Type B pancreatic cell (in vitro differentiated cells): ENCODE data around the gene GABRB1. TPM values are rescaled to one million over a fixed set of nuclear protein-coding genes. Genes with fewer than 3 reads are reported as not detected.

Experiments
- DNase-seq: peaks from one replicate; pipeline ENCODE4 v3.0.0; 2021; ENCODE audit warnings: mixed read lengths; ENCODE audit not compliant: unreplicated experiment; ENCODE audit errors: extremely low spot score
- H3K27ac Mint-ChIP-seq: 2 replicates; pipeline ENCODE4 v1.8.0; 2021; ENCODE audit warnings: mild to moderate bottlenecking, mixed read lengths
- H3K27me3 Mint-ChIP-seq: 2 replicates; pipeline ENCODE4 v1.8.0; 2021; ENCODE audit warnings: mixed read lengths
- H3K36me3 Mint-ChIP-seq: 2 replicates; pipeline ENCODE4 v1.8.0; 2021; ENCODE audit warnings: mixed read lengths
- H3K4me1 Mint-ChIP-seq: one replicate; pipeline ENCODE4 v1.8.0; 2021; ENCODE audit warnings: mixed read lengths; ENCODE audit not compliant: unreplicated experiment
- H3K4me3 Mint-ChIP-seq: 2 replicates; pipeline ENCODE4 v1.8.0; 2021; ENCODE audit warnings: mild to moderate bottlenecking, mixed read lengths
- H3K9me3 Mint-ChIP-seq: 2 replicates; pipeline ENCODE4 v1.8.0; 2021; ENCODE audit warnings: mixed read lengths
- total RNA-seq: library from RNA; stranded (reverse); gene quantifications from 2 replicates; pipeline ENCODE4 v1.2.1, GENCODE V29; 2021; ENCODE audit warnings: low replicate concordance
- TF ChIP-seq, protein P1 (sequence below): fragments of 200-600 bp; sonication (generic); conservative IDR thresholded peaks from 2 replicates; pipeline ENCODE4 v1.5.0; 2021; ENCODE audit warnings: antibody characterized with exemption, mild to moderate bottlenecking

GABRB1 gene
- total RNA-seq, 1 donor from 2014 or later = 1.1 TPM

DNA sequence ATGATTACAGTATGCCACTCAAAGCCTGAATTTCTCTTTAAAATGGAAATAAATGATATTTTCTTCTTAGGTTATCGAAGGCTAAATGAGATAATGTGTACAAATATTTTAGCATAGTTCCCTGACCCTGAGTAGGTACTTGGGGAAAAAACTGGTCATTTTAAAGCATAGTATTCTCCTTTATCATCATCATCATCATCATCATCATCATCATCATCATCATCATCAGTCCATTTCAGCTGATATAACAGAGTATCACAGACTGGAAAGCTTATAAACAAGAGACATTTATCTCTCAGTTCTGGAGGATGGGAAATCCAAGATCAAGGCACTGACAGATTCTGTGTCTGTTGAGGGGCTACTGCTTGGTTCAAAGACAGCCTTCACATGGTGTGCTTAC lies 13.9 kb downstream of the GABRB1 start:
- Mint-ChIP-seq H3K27ac (no peak overlapping the region), H3K9me3 (no peaks in the 10 kb centered on the region), H3K4me3 (no peak overlapping the region), H3K36me3 (no peaks in the 10 kb centered on the region), H3K27me3 (peaks cover 15% of the 10 kb centered on the region), H3K4me1 (peaks cover 5% of the 10 kb centered on the region)
- TF ChIP-seq, protein P1, sequence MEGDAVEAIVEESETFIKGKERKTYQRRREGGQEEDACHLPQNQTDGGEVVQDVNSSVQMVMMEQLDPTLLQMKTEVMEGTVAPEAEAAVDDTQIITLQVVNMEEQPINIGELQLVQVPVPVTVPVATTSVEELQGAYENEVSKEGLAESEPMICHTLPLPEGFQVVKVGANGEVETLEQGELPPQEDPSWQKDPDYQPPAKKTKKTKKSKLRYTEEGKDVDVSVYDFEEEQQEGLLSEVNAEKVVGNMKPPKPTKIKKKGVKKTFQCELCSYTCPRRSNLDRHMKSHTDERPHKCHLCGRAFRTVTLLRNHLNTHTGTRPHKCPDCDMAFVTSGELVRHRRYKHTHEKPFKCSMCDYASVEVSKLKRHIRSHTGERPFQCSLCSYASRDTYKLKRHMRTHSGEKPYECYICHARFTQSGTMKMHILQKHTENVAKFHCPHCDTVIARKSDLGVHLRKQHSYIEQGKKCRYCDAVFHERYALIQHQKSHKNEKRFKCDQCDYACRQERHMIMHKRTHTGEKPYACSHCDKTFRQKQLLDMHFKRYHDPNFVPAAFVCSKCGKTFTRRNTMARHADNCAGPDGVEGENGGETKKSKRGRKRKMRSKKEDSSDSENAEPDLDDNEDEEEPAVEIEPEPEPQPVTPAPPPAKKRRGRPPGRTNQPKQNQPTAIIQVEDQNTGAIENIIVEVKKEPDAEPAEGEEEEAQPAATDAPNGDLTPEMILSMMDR = no peak
- no peak for DNase-seq

DNA sequence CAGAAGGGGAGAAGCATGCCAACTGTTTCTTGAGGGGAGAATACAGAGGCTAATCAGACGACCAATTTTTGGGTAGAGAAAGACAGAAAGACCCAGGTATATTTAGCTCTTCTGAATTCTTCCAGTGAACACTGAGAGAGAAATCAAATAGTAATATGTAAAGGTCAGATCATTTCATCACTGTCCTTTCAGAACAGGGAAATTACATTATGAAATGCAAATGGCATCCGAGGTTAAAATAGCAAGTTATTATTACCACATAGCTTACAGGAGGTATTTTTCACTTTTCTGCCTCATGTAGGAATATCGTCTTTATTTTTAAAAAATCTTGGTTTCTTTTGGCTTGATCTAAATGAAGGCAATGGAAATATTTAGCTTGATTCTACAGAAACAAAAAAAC lies 18.0 kb downstream of the GABRB1 start:
- TF ChIP-seq, protein P1 = no peak
- Mint-ChIP-seq H3K9me3 (peaks cover 7% of the 10 kb centered on the region), H3K27ac (no peak overlapping the region), H3K36me3 (no peaks in the 10 kb centered on the region), H3K4me3 (no peak overlapping the region), H3K27me3 (peaks cover 11% of the 10 kb centered on the region), H3K4me1 (peaks cover 15% of the 10 kb centered on the region)
- no peak for DNase-seq

DNA sequence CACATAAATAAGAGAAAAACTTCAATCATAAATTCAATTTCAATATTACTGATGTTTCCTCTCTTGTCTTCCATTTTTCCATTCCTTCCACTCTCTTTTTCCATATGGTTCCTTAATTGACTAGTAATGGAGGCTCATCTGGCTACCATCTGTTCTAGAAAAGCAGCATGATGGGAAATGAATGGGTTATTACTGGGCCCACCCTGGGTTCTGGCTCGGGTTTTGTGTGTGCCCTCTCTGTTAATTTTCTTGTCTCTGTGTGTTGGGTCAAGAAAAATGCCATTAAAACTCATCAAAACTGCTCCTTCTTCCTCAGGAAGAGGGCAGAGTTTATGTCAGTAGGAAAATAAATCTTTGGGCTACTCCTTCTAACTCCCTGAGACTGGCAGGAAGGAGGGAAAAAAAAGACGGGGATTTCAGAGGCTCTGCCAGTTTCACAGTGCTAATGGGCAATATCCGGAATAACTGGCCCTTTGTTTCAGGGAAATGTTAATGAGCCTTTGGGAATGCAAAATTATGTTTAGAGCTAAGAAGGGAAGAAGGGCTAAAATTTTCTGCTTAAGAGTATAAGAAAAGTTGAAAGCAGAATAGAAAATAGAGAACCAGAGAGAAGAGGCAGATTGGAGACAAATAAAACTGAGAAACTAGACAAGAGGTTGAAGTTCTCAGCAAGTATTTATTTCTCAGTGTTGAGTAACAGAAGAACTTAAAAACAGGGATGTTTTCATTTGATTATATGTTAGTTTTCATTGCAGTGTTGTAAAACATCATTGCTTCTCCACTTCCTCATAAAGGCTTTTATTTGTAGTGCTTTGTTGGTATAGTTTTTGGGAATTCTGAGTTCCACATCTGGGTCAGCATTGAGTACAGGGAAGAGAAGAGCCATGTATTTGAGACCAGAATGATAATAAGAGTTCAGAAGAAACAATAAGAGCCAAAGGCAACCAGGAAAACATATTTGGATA lies 19.7 kb downstream of the GABRB1 start:
- Mint-ChIP-seq H3K27ac (no peak overlapping the region), H3K27me3 (peaks cover 11% of the 10 kb centered on the region), H3K4me3 (no peak overlapping the region), H3K4me1 (peaks cover 15% of the 10 kb centered on the region), H3K9me3 (peaks cover 7% of the 10 kb centered on the region), H3K36me3 (no peaks in the 10 kb centered on the region)
- no peak for DNase-seq
- TF ChIP-seq, protein P1 = no peak

DNA sequence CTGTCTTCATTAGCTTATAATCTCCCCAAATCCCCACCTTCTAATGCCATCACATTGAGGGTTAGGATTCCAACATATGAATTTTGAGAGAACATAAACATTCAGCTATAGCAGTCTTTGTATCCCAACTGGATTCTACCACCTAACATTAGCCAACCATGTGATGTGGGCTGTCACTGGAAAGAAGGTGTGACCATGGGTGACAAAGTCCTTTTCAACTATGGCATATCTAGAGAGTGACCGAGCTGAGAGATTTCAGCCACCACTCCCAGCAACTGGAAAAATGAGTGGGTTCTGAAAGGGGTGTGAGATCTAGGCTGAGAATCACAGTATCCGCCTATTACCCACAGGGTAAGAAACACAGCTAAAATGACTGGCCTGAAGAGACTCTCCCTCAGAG lies 22.1 kb downstream of the GABRB1 start:
- Mint-ChIP-seq H3K36me3 (no peaks in the 10 kb centered on the region), H3K27me3 (peaks cover 11% of the 10 kb centered on the region), H3K9me3 (peaks cover 7% of the 10 kb centered on the region), H3K4me3 (no peak overlapping the region), H3K4me1 (peaks cover 15% of the 10 kb centered on the region), H3K27ac (no peak overlapping the region)
- TF ChIP-seq, protein P1 = no peak
- no peak for DNase-seq

DNA sequence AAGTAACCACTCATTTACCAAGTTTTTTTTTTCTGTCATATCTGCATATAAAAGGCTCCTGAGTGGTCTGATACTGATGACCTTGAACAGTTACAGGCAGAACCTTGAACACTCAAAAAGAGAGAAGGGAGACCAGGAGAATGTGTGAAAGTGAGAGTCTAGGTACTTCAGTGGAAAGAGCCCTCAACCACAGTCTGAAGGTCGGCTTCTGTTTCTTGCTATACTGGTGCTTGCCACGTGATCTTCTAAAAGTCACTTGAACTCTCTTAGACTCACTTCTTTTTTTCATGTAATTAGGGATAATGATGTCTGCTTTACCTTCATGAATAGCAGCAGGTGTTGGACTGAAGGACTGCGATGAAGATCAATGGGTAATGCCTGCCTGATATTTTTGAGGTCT lies 22.8 kb downstream of the GABRB1 start:
- H3K4me3 Mint-ChIP-seq = no peak overlapping the region
- H3K27me3 Mint-ChIP-seq = peaks cover 11% of the 10 kb centered on the region
- TF ChIP-seq, protein P1 = no peak
- H3K27ac Mint-ChIP-seq = no peak overlapping the region
- DNase-seq = no peak
- H3K4me1 Mint-ChIP-seq = peaks cover 13% of the 10 kb centered on the region
- no peaks in the 10 kb centered on the region for H3K36me3 Mint-ChIP-seq
- peaks cover 7% of the 10 kb centered on the region for H3K9me3 Mint-ChIP-seq
